K562 (cell line): ENCODE data around the gene ZNF599. TPM values are rescaled to one million over a fixed set of nuclear protein-coding genes. Genes with fewer than 3 reads are reported as not detected.

Source experiments
- CREM ChIP-seq: IDR thresholded peaks from 2 replicates; pipeline ENCODE4 v1.6.1; 2014; ENCODE audit warnings: antibody characterized with exemption, low read depth
- DMBX1 ChIP-seq: fragments of 250-450 bp; sonication (Bioruptor Pico); IDR thresholded peaks from 2 replicates; pipeline ENCODE4 v1.8.0; 2022; ENCODE audit warnings: inconsistent platforms, mild to moderate bottlenecking, moderate library complexity, borderline replicate concordance
- GTF2A2 ChIP-seq: IDR thresholded peaks from 2 replicates; pipeline ENCODE4 v1.6.1; 2016; ENCODE audit warnings: mild to moderate bottlenecking, missing genetic modification characterization, missing compliant biosample characterization
- KLF1 ChIP-seq: fragments of 450-650 bp; IDR thresholded peaks from 2 replicates; pipeline ENCODE4 v1.6.1; 2016; ENCODE audit warnings: missing genetic modification characterization, missing compliant biosample characterization
- MAFG ChIP-seq: fragments of 450-650 bp; conservative IDR thresholded peaks from 2 replicates; pipeline ENCODE4 v1.6.1; 2016; ENCODE audit warnings: missing genetic modification characterization, missing compliant biosample characterization
- MTA2 ChIP-seq: fragments of 450-650 bp; IDR thresholded peaks from 2 replicates; pipeline ENCODE4 v1.6.1; 2016; ENCODE audit warnings: low read depth
- NR2C1 ChIP-seq, 2 experiments: fragments of 450-650 bp; IDR thresholded peaks; 2 replicates each; pipeline ENCODE4 v1.6.1; 2017; ENCODE audit warnings: mild to moderate bottlenecking in 2 of 2, antibody characterized with exemption in 1 of 2, inconsistent platforms in 1 of 2, missing compliant biosample characterization in 1 of 2, missing genetic modification characterization in 1 of 2
- NR2C2 ChIP-seq, 2 experiments: fragments of 200-800 bp in 1 of 2; sonication (Bioruptor generic) in 1 of 2; sonication (generic) in 1 of 2; formaldehyde crosslinking in 1 of 2; IDR thresholded peaks; 2 replicates each; pipeline versions ENCODE4 v1.6.1 to v1.8.0; 2016 to 2022; ENCODE audit warnings: mild to moderate bottlenecking in 1 of 2, missing compliant biosample characterization in 1 of 2, missing genetic modification characterization in 1 of 2, missing genetic modification reagents in 1 of 2
- PHF21A ChIP-seq: fragments of 450-650 bp; IDR thresholded peaks from 2 replicates; pipeline ENCODE4 v1.6.1; 2017; ENCODE audit warnings: low read depth, borderline replicate concordance
- TAF1 ChIP-seq: IDR thresholded peaks from 2 replicates; pipeline ENCODE4 v1.6.1; 2011; ENCODE audit warnings: mild to moderate bottlenecking, low read length, moderate library complexity; ENCODE audit not compliant: insufficient read depth, control insufficient read depth, severe bottlenecking; ENCODE audit errors: extremely low read depth
- ZNF431 ChIP-seq: sonication (generic); formaldehyde crosslinking; IDR thresholded peaks from 2 replicates; pipeline ENCODE4 v1.8.0; 2022; ENCODE audit warnings: mild to moderate bottlenecking, missing genetic modification reagents
- ZNF785 ChIP-seq: fragments of 250-450 bp; sonication (Bioruptor Pico); IDR thresholded peaks from 2 replicates; pipeline ENCODE4 v1.4.0; 2020; ENCODE audit warnings: mild to moderate bottlenecking
- ZZZ3 ChIP-seq: fragments of 450-650 bp; IDR thresholded peaks from 2 replicates; pipeline ENCODE4 v1.6.1; 2016; ENCODE audit warnings: antibody characterized with exemption, mild to moderate bottlenecking, moderate library complexity
- polyA plus RNA-seq, 8 experiments: library from polyadenylated mRNA; depleted of rRNA in 4 of 8; stranded (reverse) in 5 of 8; unstranded in 3 of 8; fragments of >200 nt; fragmentation: Nextera tagmentation in 2 of 8; fragmentation: Illumina TruSeq in 1 of 8; extraction: Ambion mirVana in 2 of 8; extraction: Trizol in 1 of 8; gene quantifications; 2 replicates each; pipeline versions ENCODE4 v1.2.1 to v1.2.3, GENCODE V29; 2011 to 2014; ENCODE audit warnings: inconsistent platforms in 1 of 8, missing spikeins in 1 of 8
- total RNA-seq, 7 experiments: library from RNA; depleted of rRNA in 6 of 7; stranded (reverse); fragments of >200 nt in 6 of 7; fragmentation: Illumina TruSeq in 2 of 7; extraction: Trizol in 2 of 7; gene quantifications; 2 replicates each; pipeline versions ENCODE4 v1.2.1 to v1.2.3, GENCODE V29; 2011 to 2021; ENCODE audit warnings: low replicate concordance in 1 of 7
- TF ChIP-seq, protein P1 (sequence below): conservative IDR thresholded peaks from 2 replicates; pipeline ENCODE4 v1.6.1; 2011; ENCODE audit warnings: low read depth, mild to moderate bottlenecking, low read length; ENCODE audit not compliant: control insufficient read depth
- TF ChIP-seq, protein P2 (sequence below): fragments of 250-450 bp; sonication (Bioruptor Pico); IDR thresholded peaks from 2 replicates; pipeline ENCODE4 v1.9.0; 2021; ENCODE audit warnings: mild to moderate bottlenecking
- TF ChIP-seq, protein P3 (sequence below), 2 experiments: fragments of 250-450 bp in 1 of 2; fragments of 450-650 bp in 1 of 2; sonication (Bioruptor Pico) in 1 of 2; IDR thresholded peaks; 2 replicates each; pipeline versions ENCODE4 v1.6.1 to v1.8.0; 2016 to 2021; ENCODE audit warnings: mild to moderate bottlenecking in 2 of 2, moderate library complexity in 2 of 2, missing compliant biosample characterization in 1 of 2, missing genetic modification characterization in 1 of 2
- TF ChIP-seq, protein P4 (sequence below): sonication (generic); formaldehyde crosslinking; IDR thresholded peaks from 2 replicates; pipeline ENCODE4 v1.8.0; 2022; ENCODE audit warnings: mild to moderate bottlenecking, missing genetic modification reagents, borderline replicate concordance
- TF ChIP-seq, protein P5 (sequence below): sonication (generic); formaldehyde crosslinking; IDR thresholded peaks from 2 replicates; pipeline ENCODE4 v1.8.0; 2023; ENCODE audit warnings: mild to moderate bottlenecking, missing genetic modification reagents

ZNF599 gene
- total and polyA plus RNA-seq, 9 of the 15 experiments (the other 6 are each of a cell fraction or from before 2014, with no cell fraction given), result 0.71 to 6.7 (median 2.8) TPM

DNA sequence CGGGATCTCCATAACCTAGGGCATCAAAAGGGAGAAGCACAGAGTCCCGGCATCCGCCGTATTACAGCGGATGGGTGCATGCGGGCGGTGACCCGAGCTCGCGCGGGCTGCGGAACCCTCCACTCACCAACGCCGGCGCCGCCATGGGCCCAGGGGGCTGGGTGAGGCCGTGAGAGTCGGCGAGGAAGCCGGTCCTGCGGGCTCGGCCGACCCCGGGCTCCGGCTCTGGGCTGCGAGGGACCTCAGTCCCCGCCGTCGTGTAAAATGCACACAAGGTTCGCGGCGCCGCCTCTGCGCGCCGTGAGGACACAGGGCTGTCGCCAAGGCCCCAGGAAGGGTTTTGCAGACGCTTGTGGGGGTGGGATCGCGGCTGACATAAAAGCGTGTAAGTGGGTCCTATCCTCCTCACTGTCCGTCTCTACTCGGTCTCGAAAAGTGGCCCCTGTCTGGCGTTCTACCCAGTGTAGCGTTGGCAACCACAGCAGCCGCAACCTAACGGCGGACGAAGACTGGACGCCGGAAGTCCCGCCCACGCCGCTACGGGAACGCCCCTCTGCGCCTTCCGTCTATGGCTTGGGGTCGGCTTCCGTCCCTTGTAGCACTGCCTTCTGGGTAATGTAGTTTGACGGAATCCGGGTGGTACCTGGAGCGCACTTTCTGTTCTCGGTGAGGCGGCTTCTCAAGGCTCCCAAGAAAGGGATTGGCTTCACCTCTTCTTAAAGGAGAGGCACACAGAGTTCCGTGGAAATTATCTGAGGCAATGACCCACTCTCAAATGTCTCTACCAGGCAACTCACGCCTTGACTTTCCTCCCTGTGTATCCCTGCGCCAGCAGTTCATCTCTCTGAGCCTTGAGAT lies at the start of gene ZNF599 (continued):
- TF ChIP-seq, protein P1, sequence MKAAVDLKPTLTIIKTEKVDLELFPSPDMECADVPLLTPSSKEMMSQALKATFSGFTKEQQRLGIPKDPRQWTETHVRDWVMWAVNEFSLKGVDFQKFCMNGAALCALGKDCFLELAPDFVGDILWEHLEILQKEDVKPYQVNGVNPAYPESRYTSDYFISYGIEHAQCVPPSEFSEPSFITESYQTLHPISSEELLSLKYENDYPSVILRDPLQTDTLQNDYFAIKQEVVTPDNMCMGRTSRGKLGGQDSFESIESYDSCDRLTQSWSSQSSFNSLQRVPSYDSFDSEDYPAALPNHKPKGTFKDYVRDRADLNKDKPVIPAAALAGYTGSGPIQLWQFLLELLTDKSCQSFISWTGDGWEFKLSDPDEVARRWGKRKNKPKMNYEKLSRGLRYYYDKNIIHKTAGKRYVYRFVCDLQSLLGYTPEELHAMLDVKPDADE, result peak; percentile 83; the same call in 1 of the 2 replicates
- no peak for TF ChIP-seq MAFG
- TF ChIP-seq, protein P2, sequence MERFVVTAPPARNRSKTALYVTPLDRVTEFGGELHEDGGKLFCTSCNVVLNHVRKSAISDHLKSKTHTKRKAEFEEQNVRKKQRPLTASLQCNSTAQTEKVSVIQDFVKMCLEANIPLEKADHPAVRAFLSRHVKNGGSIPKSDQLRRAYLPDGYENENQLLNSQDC (CRISPR knock-in tag), result no peak
- no peak for TF ChIP-seq MTA2
- TF ChIP-seq DMBX1 (CRISPR knock-in tag), result no peak
- TF ChIP-seq KLF1 (tag), result 0 out of 2 replicates have a peak, but pooled peaks have one; percentile 30
- peak; percentile 67 for TF ChIP-seq NR2C1 (IDR thresholded peaks at IDR 0.05)
- peak; percentile 78 for TF ChIP-seq NR2C1 (tag; IDR thresholded peaks at IDR 0.05)
- no peak for TF ChIP-seq ZNF431 (CRISPR knock-in tag)
- TF ChIP-seq, protein P3, sequence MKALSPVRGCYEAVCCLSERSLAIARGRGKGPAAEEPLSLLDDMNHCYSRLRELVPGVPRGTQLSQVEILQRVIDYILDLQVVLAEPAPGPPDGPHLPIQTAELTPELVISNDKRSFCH (CRISPR knock-in tag; IDR thresholded peaks at IDR 0.05), result no peak
- TF ChIP-seq, protein P3 (tag; IDR thresholded peaks at IDR 0.05), result no peak
- peak; percentile 83 for TF ChIP-seq CREM
- TF ChIP-seq ZNF785 (CRISPR knock-in tag), result no peak
- TF ChIP-seq GTF2A2 (tag), result no peak
- TF ChIP-seq TAF1, result no peak
- no peak for TF ChIP-seq PHF21A
- TF ChIP-seq, protein P4, sequence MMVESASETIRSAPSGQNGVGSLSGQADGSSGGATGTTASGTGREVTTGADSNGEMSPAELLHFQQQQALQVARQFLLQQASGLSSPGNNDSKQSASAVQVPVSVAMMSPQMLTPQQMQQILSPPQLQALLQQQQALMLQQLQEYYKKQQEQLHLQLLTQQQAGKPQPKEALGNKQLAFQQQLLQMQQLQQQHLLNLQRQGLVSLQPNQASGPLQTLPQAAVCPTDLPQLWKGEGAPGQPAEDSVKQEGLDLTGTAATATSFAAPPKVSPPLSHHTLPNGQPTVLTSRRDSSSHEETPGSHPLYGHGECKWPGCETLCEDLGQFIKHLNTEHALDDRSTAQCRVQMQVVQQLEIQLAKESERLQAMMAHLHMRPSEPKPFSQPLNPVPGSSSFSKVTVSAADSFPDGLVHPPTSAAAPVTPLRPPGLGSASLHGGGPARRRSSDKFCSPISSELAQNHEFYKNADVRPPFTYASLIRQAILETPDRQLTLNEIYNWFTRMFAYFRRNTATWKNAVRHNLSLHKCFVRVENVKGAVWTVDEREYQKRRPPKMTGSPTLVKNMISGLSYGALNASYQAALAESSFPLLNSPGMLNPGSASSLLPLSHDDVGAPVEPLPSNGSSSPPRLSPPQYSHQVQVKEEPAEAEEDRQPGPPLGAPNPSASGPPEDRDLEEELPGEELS (CRISPR knock-in tag), result no peak
- peak; percentile 44; the same call in 1 of the 2 replicates for TF ChIP-seq NR2C2 (CRISPR knock-in tag; IDR thresholded peaks at IDR 0.05)
- peak; percentile 86 for TF ChIP-seq NR2C2 (tag; IDR thresholded peaks at IDR 0.05)
- TF ChIP-seq, protein P5, sequence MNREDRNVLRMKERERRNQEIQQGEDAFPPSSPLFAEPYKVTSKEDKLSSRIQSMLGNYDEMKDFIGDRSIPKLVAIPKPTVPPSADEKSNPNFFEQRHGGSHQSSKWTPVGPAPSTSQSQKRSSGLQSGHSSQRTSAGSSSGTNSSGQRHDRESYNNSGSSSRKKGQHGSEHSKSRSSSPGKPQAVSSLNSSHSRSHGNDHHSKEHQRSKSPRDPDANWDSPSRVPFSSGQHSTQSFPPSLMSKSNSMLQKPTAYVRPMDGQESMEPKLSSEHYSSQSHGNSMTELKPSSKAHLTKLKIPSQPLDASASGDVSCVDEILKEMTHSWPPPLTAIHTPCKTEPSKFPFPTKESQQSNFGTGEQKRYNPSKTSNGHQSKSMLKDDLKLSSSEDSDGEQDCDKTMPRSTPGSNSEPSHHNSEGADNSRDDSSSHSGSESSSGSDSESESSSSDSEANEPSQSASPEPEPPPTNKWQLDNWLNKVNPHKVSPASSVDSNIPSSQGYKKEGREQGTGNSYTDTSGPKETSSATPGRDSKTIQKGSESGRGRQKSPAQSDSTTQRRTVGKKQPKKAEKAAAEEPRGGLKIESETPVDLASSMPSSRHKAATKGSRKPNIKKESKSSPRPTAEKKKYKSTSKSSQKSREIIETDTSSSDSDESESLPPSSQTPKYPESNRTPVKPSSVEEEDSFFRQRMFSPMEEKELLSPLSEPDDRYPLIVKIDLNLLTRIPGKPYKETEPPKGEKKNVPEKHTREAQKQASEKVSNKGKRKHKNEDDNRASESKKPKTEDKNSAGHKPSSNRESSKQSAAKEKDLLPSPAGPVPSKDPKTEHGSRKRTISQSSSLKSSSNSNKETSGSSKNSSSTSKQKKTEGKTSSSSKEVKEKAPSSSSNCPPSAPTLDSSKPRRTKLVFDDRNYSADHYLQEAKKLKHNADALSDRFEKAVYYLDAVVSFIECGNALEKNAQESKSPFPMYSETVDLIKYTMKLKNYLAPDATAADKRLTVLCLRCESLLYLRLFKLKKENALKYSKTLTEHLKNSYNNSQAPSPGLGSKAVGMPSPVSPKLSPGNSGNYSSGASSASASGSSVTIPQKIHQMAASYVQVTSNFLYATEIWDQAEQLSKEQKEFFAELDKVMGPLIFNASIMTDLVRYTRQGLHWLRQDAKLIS (CRISPR knock-in tag), result no peak
- no peak for TF ChIP-seq ZZZ3
